Measurements from ENCODE around the gene NUP133.

NUP133 gene

DNA sequence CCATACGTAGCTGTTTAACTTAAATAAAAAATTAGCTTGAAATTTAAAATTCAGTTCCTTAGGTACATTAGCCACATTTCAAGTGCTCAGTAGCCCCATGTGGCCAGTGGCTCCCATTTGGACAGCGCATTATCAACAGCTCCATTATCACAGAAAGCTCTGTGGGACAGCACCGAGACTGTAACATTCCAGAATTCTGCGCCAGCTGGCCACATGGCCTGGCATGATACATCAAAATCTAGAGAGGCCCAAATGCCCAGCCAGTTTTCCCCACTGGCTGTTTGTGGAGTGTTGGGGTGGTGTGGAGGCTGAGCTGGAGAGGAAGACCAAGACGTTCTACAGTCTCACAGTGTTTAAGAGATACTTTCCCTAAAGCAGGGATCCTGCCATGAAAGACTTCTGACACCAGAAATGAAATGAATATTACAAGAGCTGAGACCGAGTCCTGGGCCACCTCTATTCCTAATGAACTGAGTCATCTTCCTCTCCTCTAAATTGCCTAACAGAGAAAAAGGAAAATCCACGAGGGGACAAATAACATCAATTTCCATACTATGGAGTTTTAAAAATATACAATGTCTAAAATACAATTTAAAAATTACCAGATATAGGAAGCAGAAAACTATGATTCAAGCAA, 47.0 kb downstream of the NUP133 start:
- in situ Hi-C loops (cut with HindIII; ENCODE audit: low pct_ligation_motif_present, low pct_unique_long_range_greater_than_20kb, low sequenced_read_pairs), result no loop called here
- no peak for DNase-seq

DNA sequence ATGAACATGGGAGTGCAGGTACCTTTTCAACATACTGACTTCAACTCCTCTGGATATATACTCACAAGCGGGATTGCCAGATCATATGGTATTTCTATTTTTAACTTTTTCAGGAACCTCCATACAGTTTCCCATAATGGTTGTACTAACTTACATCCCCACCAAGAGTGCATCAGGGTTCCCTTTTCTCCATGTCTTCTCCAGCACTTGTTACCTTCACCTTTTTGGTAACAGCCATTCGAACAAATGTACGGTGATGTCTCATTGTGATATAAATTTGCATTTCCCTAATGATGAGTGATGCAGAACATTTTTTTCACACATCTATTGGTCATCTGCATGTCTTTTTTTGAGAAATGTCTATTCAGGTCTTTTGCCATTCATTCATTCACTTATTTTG, 48.3 kb downstream of the NUP133 start:
- in situ Hi-C loops (cut with HindIII; ENCODE audit: low pct_ligation_motif_present, low pct_unique_long_range_greater_than_20kb, low sequenced_read_pairs), result no loop called here
- DNase-seq, result no peak

GRCh38 chr1:229457436-229457835, 50.7 kb downstream of the NUP133 start:
- in situ Hi-C loops (cut with HindIII; ENCODE audit: low pct_ligation_motif_present, low pct_unique_long_range_greater_than_20kb, low sequenced_read_pairs), result no loop called here

GRCh38 chr1:229456016-229456415, 52.1 kb downstream of the NUP133 start:
- in situ Hi-C loops (cut with HindIII; ENCODE audit: low pct_ligation_motif_present, low pct_unique_long_range_greater_than_20kb, low sequenced_read_pairs), result no loop called here

More at GRCh38 chr1:229457436-229457835, 50.7 kb downstream of the NUP133 start:
- no peak for DNase-seq

GRCh38 chr1:229454056-229454455, 54.1 kb downstream of the NUP133 start:
- DNase-seq, result no peak
- in situ Hi-C loops (cut with HindIII; ENCODE audit: low pct_ligation_motif_present, low pct_unique_long_range_greater_than_20kb, low sequenced_read_pairs), result no loop called here

More at GRCh38 chr1:229456016-229456415, 52.1 kb downstream of the NUP133 start:
- DNase-seq, result no peak

DNA sequence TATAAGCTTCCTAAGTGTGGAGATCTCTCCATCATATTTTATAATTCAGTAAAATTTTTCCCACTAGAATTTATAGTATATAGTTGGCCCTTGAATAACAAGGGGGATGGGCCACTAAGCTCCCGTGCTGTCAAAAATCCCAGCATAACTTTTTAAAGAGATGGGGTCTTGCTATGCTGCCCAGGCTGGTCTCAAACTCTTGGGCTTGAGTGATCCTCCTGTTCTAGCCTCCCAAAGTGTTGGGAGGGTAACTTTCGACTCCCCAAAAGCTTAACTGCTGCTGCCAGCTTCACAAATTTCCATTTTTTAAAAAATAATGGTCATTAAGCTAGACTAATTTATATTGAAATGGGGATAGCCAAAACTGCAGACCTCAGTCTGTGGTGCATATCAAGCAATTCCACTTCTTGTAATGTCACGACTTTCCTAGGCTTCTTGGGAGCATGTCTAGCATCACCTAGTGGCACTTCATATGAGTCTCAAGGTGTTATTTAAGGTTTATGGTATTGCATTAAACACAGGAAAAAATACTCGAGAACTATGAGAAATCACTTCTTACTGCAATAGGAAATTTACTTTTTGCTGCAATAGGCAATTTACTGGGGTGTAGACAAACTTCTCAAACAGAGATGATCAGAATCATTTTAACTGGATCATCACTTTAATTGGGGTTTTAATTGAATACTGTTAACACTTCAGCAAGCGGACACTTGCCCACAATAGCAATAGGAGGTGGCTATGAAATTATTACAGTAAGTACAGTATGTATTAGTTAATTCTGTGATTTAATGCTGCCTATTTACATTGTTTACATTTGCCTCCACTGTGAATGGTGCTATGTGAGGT, 55.0 kb downstream of the NUP133 start:
- in situ Hi-C loops (cut with HindIII; ENCODE audit: low pct_ligation_motif_present, low pct_unique_long_range_greater_than_20kb, low sequenced_read_pairs), result no loop called here
- peak; percentile 39 for DNase-seq

GRCh38 chr1:229448845-229449244, 59.3 kb downstream of the NUP133 start:
- in situ Hi-C loops (cut with HindIII; ENCODE audit: low pct_ligation_motif_present, low pct_unique_long_range_greater_than_20kb, low sequenced_read_pairs), result no loop called here
- DNase-seq, result no peak

DNA sequence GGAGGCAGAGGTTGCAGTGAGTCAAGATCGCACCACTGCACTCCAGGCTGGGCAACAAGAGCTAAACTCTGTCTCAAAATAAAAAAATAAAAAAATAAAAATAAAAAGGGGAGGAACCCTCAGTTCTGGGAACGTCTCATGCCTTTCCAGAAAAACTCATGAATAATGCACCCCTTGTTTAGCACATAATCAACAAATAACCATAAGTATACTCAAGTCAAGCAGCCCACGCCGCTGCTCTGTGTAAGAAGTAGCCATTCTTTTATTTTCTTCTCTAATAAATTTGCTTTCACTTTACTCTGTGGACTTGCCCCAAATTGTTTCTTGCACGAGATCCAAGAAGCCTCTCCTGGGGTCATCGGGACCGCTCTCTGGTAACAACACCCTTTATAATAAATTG, 59.8 kb downstream of the NUP133 start:
- in situ Hi-C loops (cut with HindIII; ENCODE audit: low pct_ligation_motif_present, low pct_unique_long_range_greater_than_20kb, low sequenced_read_pairs), result no loop called here
- DNase-seq, result no peak

- in situ Hi-C loops (cut with HindIII; ENCODE audit: low pct_ligation_motif_present, low pct_unique_long_range_greater_than_20kb, low sequenced_read_pairs), result no loop called here
Measured at GRCh38 chr1:229447809-229448252, 60.3 kb downstream of the NUP133 start.

DNA sequence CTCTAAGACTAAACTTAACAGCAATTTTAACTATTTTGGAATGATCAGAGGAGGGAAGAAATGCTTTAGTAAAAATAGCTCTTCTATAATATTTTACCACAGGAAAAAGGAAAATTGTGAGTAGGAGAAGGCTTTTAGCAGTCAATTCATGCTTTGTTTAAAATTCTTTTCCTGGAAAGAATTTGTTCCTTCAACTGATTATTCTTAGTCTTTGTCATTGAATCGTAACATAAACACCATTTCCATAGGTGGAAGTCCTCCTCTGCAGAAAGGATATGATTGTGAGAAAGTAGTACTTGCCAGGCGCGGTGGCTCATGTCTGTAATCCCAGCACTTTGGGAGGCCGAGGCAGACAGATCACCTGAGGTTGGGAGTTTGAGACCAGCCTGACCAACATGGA, 62.3 kb downstream of the NUP133 start:
- DNase-seq, result no peak
- in situ Hi-C loops (cut with HindIII; ENCODE audit: low pct_ligation_motif_present, low pct_unique_long_range_greater_than_20kb, low sequenced_read_pairs), result no loop called here

More at GRCh38 chr1:229447809-229448252, 60.3 kb downstream of the NUP133 start:
- DNase-seq, result no peak

DNA sequence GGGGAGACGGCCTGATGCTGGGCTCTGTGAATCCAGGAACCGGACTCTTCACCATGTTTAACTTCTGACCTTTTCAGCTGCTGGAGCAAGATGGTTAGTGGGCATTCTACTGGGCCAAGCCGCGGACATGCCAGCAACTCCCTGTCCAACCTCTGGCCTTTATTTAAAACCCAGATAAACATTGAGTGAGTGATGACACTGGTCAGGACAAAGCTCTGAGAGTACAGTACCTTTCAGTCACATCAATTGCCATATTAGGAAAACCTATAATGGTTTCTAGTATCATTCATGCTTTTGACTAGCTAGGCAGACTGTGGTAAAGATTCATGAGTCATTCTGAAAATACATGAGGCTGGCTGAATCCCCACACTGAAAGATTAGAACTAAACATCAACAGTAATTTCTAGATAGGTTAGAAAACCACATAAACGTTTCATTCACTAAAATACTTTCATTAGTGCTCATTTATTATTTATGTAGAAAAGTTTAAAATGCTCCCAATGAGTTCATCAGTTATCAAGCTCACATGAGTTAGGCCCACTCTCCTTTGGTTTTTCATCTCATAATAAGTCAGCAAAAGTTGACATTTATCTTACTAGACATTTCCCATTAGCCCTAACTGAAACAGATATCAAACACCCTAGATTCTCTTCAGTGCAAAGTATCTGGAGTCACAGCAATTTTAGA, 67.1 kb downstream of the NUP133 start:
- no peak for DNase-seq
- in situ Hi-C loops (cut with HindIII; ENCODE audit: low pct_ligation_motif_present, low pct_unique_long_range_greater_than_20kb, low sequenced_read_pairs), result no loop called here

- in situ Hi-C loops (cut with HindIII; ENCODE audit: low pct_ligation_motif_present, low pct_unique_long_range_greater_than_20kb, low sequenced_read_pairs), result no loop called here
- no peak for DNase-seq
Measured at GRCh38 chr1:229438021-229438420, 70.1 kb downstream of the NUP133 start.

DNA sequence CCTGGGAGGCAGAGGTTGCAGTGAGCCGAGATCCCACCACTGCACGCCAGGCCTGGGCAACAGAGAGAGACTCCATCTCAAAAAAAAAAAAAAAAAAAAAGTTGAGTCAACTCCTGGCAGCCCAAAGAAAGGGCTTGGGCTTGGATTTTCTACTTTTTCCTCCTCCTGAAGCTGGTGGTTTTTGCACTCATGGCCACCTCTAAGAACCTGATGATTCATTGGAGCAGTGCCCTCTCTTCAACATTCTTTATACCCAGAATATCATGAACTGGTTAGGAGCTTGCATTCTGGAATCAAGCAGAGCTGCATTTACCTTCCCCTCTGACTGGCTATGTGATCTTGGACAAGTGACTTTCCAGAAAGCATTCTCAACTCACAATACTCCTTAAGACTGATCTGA, 70.7 kb downstream of the NUP133 start:
- DNase-seq, result no peak
- in situ Hi-C loops (cut with HindIII; ENCODE audit: low pct_ligation_motif_present, low pct_unique_long_range_greater_than_20kb, low sequenced_read_pairs), result no loop called here

DNA sequence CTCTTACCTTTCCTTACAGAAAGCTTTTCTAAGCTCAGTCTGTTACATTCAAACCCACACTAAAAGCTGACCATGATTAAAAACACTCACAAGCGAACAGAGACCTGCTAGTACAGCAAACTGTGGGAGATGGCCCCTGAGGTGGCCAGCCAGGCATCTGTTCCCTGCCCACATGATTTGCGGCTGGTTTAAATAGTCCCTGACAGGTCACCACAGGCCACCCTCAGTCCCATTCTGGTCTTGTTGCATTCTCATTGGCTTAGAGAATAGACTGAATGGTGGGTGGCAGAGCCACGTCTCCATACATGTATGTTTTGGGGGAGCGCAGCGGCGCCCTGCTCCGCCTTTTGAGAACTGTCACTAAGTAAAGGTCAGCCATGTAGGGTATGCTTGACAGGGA, 71.9 kb downstream of the NUP133 start:
- no peak for DNase-seq
- in situ Hi-C loops (cut with HindIII; ENCODE audit: low pct_ligation_motif_present, low pct_unique_long_range_greater_than_20kb, low sequenced_read_pairs), result no loop called here

GRCh38 chr1:229434641-229435051, 73.5 kb downstream of the NUP133 start:
- in situ Hi-C loops (cut with HindIII; ENCODE audit: low pct_ligation_motif_present, low pct_unique_long_range_greater_than_20kb, low sequenced_read_pairs), result no loop called here
- no peak for DNase-seq

DNA sequence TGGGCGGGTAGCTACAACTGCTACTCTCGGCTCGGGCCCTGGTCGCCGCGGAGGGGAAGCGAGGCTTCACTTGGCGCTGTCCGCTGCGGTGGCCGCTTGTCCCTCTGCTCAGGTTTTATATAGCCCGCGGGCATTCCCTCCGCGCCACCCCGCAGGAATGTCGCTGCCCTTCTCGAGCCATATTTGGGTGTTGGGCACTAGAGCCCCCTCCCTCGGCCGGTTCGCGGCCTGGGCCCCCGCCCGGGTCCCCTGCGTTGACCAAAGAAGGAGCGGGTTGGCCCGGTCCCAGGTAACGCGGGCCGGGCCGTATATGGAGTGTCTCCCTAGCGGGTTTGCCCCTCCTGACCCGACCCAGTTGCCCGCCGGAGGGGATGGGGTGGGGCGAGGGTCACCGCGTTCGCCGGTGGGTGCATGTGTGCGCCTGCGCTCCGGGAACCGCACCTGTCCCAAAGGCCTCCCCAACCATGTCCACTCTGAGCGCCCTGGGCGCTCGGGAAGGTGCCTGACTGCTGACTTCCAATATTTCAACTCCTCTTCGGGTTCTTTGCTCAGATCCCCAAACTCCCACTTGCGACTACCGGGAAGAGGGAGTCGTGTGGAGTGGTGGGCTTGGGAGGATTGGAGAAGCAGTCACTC, 74.0 kb downstream of the NUP133 start, which contains the start of gene ACTA1:
Gene ACTA1, minus strand, starts transcription at position 90 of the 636 bp plus-strand sequence. CDS start 979 bp downstream, outside the sequence.
- no peak for DNase-seq
- in situ Hi-C loops (cut with HindIII; ENCODE audit: low pct_ligation_motif_present, low pct_unique_long_range_greater_than_20kb, low sequenced_read_pairs), result no loop called here

DNA sequence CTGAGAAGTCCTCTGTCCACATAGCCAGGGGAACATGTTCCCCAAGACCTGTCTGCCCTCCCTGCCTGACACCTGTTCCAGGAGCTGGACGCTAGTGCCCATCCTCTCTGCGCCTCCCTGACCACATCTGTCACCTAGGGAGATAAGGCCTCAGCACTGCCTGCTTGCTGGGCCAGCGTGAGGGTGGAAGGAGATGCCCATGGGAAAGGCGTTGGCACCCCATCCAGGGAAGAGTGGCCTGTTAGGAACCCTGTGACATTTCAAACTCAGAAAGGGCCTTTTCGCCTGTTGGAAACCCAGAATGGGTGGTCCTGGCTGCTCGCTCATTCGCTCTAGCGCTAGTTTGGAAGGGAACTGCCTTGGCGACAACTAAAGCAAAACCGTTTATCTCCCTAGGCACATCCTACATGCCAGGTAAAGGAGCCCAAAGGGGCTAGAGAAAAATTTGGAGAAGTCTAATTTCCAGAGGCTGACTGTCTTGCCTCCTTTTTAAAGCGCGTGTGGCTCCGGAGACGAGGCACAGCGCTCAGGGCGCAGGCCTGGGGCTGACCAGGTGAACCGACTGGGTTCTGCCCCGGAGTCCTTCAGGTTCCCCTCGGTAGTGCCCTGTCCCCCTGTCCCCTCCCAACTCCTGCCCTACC, 74.7 kb downstream of the NUP133 start:
- in situ Hi-C loops (cut with HindIII; ENCODE audit: low pct_ligation_motif_present, low pct_unique_long_range_greater_than_20kb, low sequenced_read_pairs), result no loop called here
- no peak for DNase-seq

DNA sequence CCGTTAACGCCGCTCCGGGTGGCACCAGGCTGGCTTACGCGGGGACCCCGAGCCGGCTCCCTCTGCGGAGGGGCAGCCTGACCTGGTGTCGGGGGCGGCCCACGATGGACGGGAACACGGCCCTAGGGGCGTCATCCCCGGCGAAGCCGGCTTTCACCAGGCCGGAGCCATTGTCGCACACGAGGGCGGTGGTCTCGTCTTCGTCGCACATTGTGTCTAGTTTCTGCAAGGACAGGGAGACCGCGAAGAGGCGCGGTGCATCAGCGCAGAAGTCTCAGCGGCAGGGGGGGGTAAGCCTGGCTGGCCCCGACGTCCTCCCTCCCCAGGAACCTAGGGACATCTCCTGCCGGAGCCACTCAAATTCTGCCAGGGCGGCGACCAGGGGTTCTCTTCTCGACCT, 75.2 kb downstream of the NUP133 start:
- in situ Hi-C loops (cut with HindIII; ENCODE audit: low pct_ligation_motif_present, low pct_unique_long_range_greater_than_20kb, low sequenced_read_pairs), result no loop called here
- no peak for DNase-seq
